CD4-positive, alpha-beta memory T cell (primary cell): ENCODE data around the gene CTNNA2. TPM values are rescaled to one million over a fixed set of nuclear protein-coding genes. Genes with fewer than 3 reads are reported as not detected.

Experiments used
- CTCF ChIA-PET: fragments of 350-600 bp; sonication (Branson Sonifier 250); formaldehyde crosslinking; loops from one replicate; lab custom pipeline; 2021; ENCODE audit warnings: inconsistent platforms; ENCODE audit not compliant: partially characterized antibody; lab: Charles Lee
- POLR2A ChIA-PET: fragments of 350-600 bp; sonication (Branson Sonifier 250); formaldehyde crosslinking; loops from one replicate; lab custom pipeline; 2021; ENCODE audit not compliant: partially characterized antibody; lab: Charles Lee
- DNase-seq, 5 donors: peaks; one replicate each; pipeline versions ENCODE4 v3.0.0 to v3.0.0-alpha.2; 2020 to 2022; ENCODE audit warnings: mixed read lengths in 1 of 5
- H3K27ac ChIP-seq: one replicate; pipeline ENCODE4 v1.7.0; 2013; ENCODE audit warnings: low read depth, low read length
- H3K27me3 ChIP-seq: 2 replicates; pipeline ENCODE4 v1.7.0; 2013; ENCODE audit warnings: mild to moderate bottlenecking, low read length, moderate library complexity; ENCODE audit not compliant: insufficient read depth
- H3K36me3 ChIP-seq: 2 replicates; pipeline ENCODE4 v1.7.0; 2013; ENCODE audit warnings: mild to moderate bottlenecking, low read length, moderate library complexity; ENCODE audit not compliant: insufficient read depth
- H3K4me1 ChIP-seq: 2 replicates; pipeline ENCODE4 v1.7.0; 2013; ENCODE audit warnings: mild to moderate bottlenecking, low read length, moderate library complexity; ENCODE audit not compliant: insufficient read depth
- H3K4me3 ChIP-seq, 2 donors: one replicate each; pipeline ENCODE4 v1.7.0; 2013; ENCODE audit warnings: low read length in 2 of 2, mild to moderate bottlenecking in 1 of 2
- H3K9me3 ChIP-seq, 2 donors: one replicate each; pipeline ENCODE4 v1.7.0; 2013; ENCODE audit warnings: low read length in 2 of 2, control low read depth in 1 of 2; ENCODE audit not compliant: control insufficient read depth in 1 of 2
- H3K27ac Mint-ChIP-seq, 7 donors: one replicate each; pipeline ENCODE4 v1.8.0; 2020 to 2021; ENCODE audit warnings: mixed read lengths in 7 of 7, mild to moderate bottlenecking in 6 of 7, inconsistent platforms in 3 of 7, moderate library complexity in 3 of 7
- H3K27me3 Mint-ChIP-seq, 2 donors: one replicate each; pipeline ENCODE4 v1.8.0; 2020 to 2021; ENCODE audit warnings: mixed read lengths in 2 of 2
- H3K36me3 Mint-ChIP-seq, 2 donors: one replicate each; pipeline ENCODE4 v1.8.0; 2020 to 2021; ENCODE audit warnings: mixed read lengths in 2 of 2, inconsistent platforms in 1 of 2, mild to moderate bottlenecking in 1 of 2
- H3K4me1 Mint-ChIP-seq, 4 donors: one replicate each; pipeline ENCODE4 v1.8.0; 2020 to 2021; ENCODE audit warnings: mixed read lengths in 4 of 4, mild to moderate bottlenecking in 1 of 4
- H3K4me3 Mint-ChIP-seq, 8 donors: one replicate each; pipeline ENCODE4 v1.8.0; 2020 to 2021; ENCODE audit warnings: mixed read lengths in 8 of 8, mild to moderate bottlenecking in 7 of 8, moderate library complexity in 6 of 8, inconsistent platforms in 3 of 8
- H3K9me3 Mint-ChIP-seq, 8 donors: one replicate each; pipeline ENCODE4 v1.8.0; 2020 to 2021; ENCODE audit warnings: mixed read lengths in 8 of 8, mild to moderate bottlenecking in 5 of 8, inconsistent platforms in 3 of 8, moderate library complexity in 1 of 8
- intact Hi-C: fragments of 100-400 bp; cut with micrococcal nuclease; formaldehyde crosslinking; loops from one replicate; pipeline ENCODE4 v1.15.1; 2023
- polyA plus RNA-seq, 2 donors: library from polyadenylated mRNA; unstranded; fragments of 300-500 nt; fragmentation: Illumina TruSeq; gene quantifications; one replicate each; pipeline ENCODE4 v1.2.3, GENCODE V29; 2021
- total RNA-seq, 2 experiments: library from RNA; stranded (reverse); gene quantifications; one replicate each; pipeline ENCODE4 v1.2.3, GENCODE V29; 2021

Gene CTNNA2
- total and polyA plus RNA-seq, 4 experiments from 2014 or later = not detected

GRCh38 chr2:79887747-79888374 is 375.0 kb downstream of the CTNNA2 start:
- Mint-ChIP-seq H3K4me3 (no peak overlapping the region), H3K9me3 (peaks cover 0 to 7% (median under 1%) of the 10 kb centered on the region in 8 donors), H3K27me3 (no peaks in the 10 kb centered on the region), H3K4me1 (no peaks in the 10 kb centered on the region), H3K36me3 (no peaks in the 10 kb centered on the region), H3K27ac (no peak overlapping the region)
- Histone ChIP-seq H3K36me3 (no peaks in the 10 kb centered on the region), H3K4me3 (no peak overlapping the region), H3K4me1 (no peaks in the 10 kb centered on the region), H3K27me3 (no peaks in the 10 kb centered on the region), H3K9me3 (no peaks in the 10 kb centered on the region), H3K27ac (no peak overlapping the region)
- peak in 3 of 5 donors; percentile 3 to 4 (median 3) for DNase-seq
- ChIA-PET CTCF (no interaction called here), POLR2A (no interaction called here)
- intact Hi-C loops = no loop called here

GRCh38 chr2:79892123-79892522 is 379.3 kb downstream of the CTNNA2 start:
- Mint-ChIP-seq H3K36me3 (no peaks in the 10 kb centered on the region), H3K4me3 (no peak overlapping the region), H3K27ac (no peak overlapping the region), H3K27me3 (no peaks in the 10 kb centered on the region), H3K9me3 (peaks cover 0 to 5% (median 0%) of the 10 kb centered on the region in 8 donors), H3K4me1 (no peaks in the 10 kb centered on the region)
- Histone ChIP-seq H3K27me3 (no peaks in the 10 kb centered on the region), H3K27ac (no peak overlapping the region), H3K36me3 (no peaks in the 10 kb centered on the region), H3K9me3 (no peaks in the 10 kb centered on the region), H3K4me3 (no peak overlapping the region), H3K4me1 (no peaks in the 10 kb centered on the region)
- no peak for DNase-seq
- POLR2A ChIA-PET = no interaction called here
- CTCF ChIA-PET = no interaction called here
- intact Hi-C loops = no loop called here

GRCh38 chr2:79899196-79899595 is 386.3 kb downstream of the CTNNA2 start:
- Mint-ChIP-seq H3K4me3 (no peak overlapping the region), H3K9me3 (peaks cover 0 to 10% (median under 1%) of the 10 kb centered on the region in 8 donors), H3K27me3 (no peaks in the 10 kb centered on the region), H3K27ac (no peak overlapping the region), H3K36me3 (no peaks in the 10 kb centered on the region), H3K4me1 (no peaks in the 10 kb centered on the region)
- intact Hi-C loops = no loop called here
- H3K27me3 ChIP-seq = no peaks in the 10 kb centered on the region
- CTCF ChIA-PET = no interaction called here
- H3K36me3 ChIP-seq = no peaks in the 10 kb centered on the region
- POLR2A ChIA-PET = no interaction called here
- no peak overlapping the region for H3K4me3 ChIP-seq
- no peaks in the 10 kb centered on the region for H3K4me1 ChIP-seq
- no peak overlapping the region for H3K27ac ChIP-seq
- H3K9me3 ChIP-seq = no peaks in the 10 kb centered on the region
- DNase-seq = no peak

- Histone ChIP-seq H3K9me3 (no peaks in the 10 kb centered on the region), H3K27me3 (no peaks in the 10 kb centered on the region), H3K36me3 (no peaks in the 10 kb centered on the region), H3K4me3 (no peak overlapping the region), H3K4me1 (no peaks in the 10 kb centered on the region), H3K27ac (no peak overlapping the region)
- H3K9me3 Mint-ChIP-seq = peaks cover 0 to 14% (median under 1%) of the 10 kb centered on the region in 8 donors
- no peaks in the 10 kb centered on the region for H3K36me3 Mint-ChIP-seq
- POLR2A ChIA-PET = no interaction called here
- DNase-seq = no peak
- no peak overlapping the region for H3K27ac Mint-ChIP-seq
- no peaks in the 10 kb centered on the region for H3K27me3 Mint-ChIP-seq
- CTCF ChIA-PET = no interaction called here
- intact Hi-C loops = no loop called here
- no peaks in the 10 kb centered on the region for H3K4me1 Mint-ChIP-seq
- H3K4me3 Mint-ChIP-seq = no peak overlapping the region
Measured at GRCh38 chr2:79901161-79901560, 388.3 kb downstream of the CTNNA2 start.

GRCh38 chr2:79903222-79904000 is 390.6 kb downstream of the CTNNA2 start:
- no peaks in the 10 kb centered on the region for H3K27me3 Mint-ChIP-seq
- no peak overlapping the region for H3K27ac Mint-ChIP-seq
- Histone ChIP-seq H3K27ac (no peak overlapping the region), H3K36me3 (no peaks in the 10 kb centered on the region), H3K27me3 (no peaks in the 10 kb centered on the region), H3K4me1 (no peaks in the 10 kb centered on the region), H3K4me3 (no peak overlapping the region), H3K9me3 (no peaks in the 10 kb centered on the region)
- POLR2A ChIA-PET = no interaction called here
- no peak for DNase-seq
- H3K4me1 Mint-ChIP-seq = no peaks in the 10 kb centered on the region
- H3K4me3 Mint-ChIP-seq = no peak overlapping the region
- intact Hi-C loops = no loop called here
- H3K9me3 Mint-ChIP-seq = peaks cover 0 to 9% (median under 1%) of the 10 kb centered on the region in 8 donors
- H3K36me3 Mint-ChIP-seq = no peaks in the 10 kb centered on the region
- CTCF ChIA-PET = no interaction called here

GRCh38 chr2:79906139-79906890 is 393.5 kb downstream of the CTNNA2 start:
- Histone ChIP-seq H3K4me3 (no peak overlapping the region), H3K9me3 (no peaks in the 10 kb centered on the region), H3K36me3 (no peaks in the 10 kb centered on the region), H3K4me1 (no peaks in the 10 kb centered on the region), H3K27me3 (no peaks in the 10 kb centered on the region), H3K27ac (no peak overlapping the region)
- Mint-ChIP-seq H3K9me3 (peaks cover 0 to 5% (median 0%) of the 10 kb centered on the region in 8 donors), H3K27me3 (no peaks in the 10 kb centered on the region), H3K36me3 (no peaks in the 10 kb centered on the region), H3K4me3 (no peak overlapping the region), H3K4me1 (no peaks in the 10 kb centered on the region), H3K27ac (no peak overlapping the region)
- ChIA-PET POLR2A (no interaction called here), CTCF (no interaction called here)
- intact Hi-C loops = no loop called here
- DNase-seq = no peak

- Histone ChIP-seq H3K9me3 (no peaks in the 10 kb centered on the region), H3K4me3 (no peak overlapping the region), H3K27me3 (no peaks in the 10 kb centered on the region), H3K36me3 (no peaks in the 10 kb centered on the region), H3K27ac (no peak overlapping the region), H3K4me1 (no peaks in the 10 kb centered on the region)
- no peak overlapping the region for H3K4me3 Mint-ChIP-seq
- H3K27ac Mint-ChIP-seq = no peak overlapping the region
- H3K4me1 Mint-ChIP-seq = no peaks in the 10 kb centered on the region
- peaks cover 0 to 9% (median 4%) of the 10 kb centered on the region in 8 donors for H3K9me3 Mint-ChIP-seq
- H3K27me3 Mint-ChIP-seq = no peaks in the 10 kb centered on the region
- H3K36me3 Mint-ChIP-seq = no peaks in the 10 kb centered on the region
- intact Hi-C loops = no loop called here
- DNase-seq = no peak
- ChIA-PET POLR2A (no interaction called here), CTCF (no interaction called here)
Measured at GRCh38 chr2:79909521-79909920, 396.7 kb downstream of the CTNNA2 start.
